ENCODE data around the gene TMEM163.

- TF ChIP-seq CTCF (CRISPR knock-in tag; IDR thresholded peaks at IDR 0.05): no peak
- TF ChIP-seq FOXK1 (CRISPR knock-in tag; IDR thresholded peaks at IDR 0.05; ENCODE audit: borderline replicate concordance, low read depth): no peak
- no peak for TF ChIP-seq NBN (conservative IDR thresholded peaks at IDR 0.05)
- no peak for TF ChIP-seq SP2 (CRISPR knock-in tag; IDR thresholded peaks at IDR 0.05)
- TF ChIP-seq HOXD1 (CRISPR knock-in tag; IDR thresholded peaks at IDR 0.05): no peak
- no peak for TF ChIP-seq FOSL1 (CRISPR knock-in tag; IDR thresholded peaks at IDR 0.05; ENCODE audit: borderline replicate concordance)
- TF ChIP-seq KLF16 (CRISPR knock-in tag; IDR thresholded peaks at IDR 0.05): no peak
- TF ChIP-seq TBP (CRISPR knock-in tag; IDR thresholded peaks at IDR 0.05): no peak
- TF ChIP-seq USF2 (IDR thresholded peaks at IDR 0.05; ENCODE audit: low read depth, low read length): no peak
- TF ChIP-seq USF2 (CRISPR knock-in tag; IDR thresholded peaks at IDR 0.05; ENCODE audit: borderline replicate concordance): no peak
Observed at GRCh38 chr2:134436706-134437105, 282.1 kb downstream of the TMEM163 start.

Measured in HepG2 (cell line).